ENCODE measurements around the gene HCN4. TPM values are rescaled to one million over a fixed set of nuclear protein-coding genes. Genes with fewer than 3 reads are reported as not detected.
"Not testable (repeated sequence)": the region's sequence is repeated elsewhere in the genome, so short reads cannot be mapped to it uniquely, and the experiment has no call there.

HCN4 gene
- polyA plus RNA-seq, 1 donor from 2014 or later: 4.0 TPM

DNA sequence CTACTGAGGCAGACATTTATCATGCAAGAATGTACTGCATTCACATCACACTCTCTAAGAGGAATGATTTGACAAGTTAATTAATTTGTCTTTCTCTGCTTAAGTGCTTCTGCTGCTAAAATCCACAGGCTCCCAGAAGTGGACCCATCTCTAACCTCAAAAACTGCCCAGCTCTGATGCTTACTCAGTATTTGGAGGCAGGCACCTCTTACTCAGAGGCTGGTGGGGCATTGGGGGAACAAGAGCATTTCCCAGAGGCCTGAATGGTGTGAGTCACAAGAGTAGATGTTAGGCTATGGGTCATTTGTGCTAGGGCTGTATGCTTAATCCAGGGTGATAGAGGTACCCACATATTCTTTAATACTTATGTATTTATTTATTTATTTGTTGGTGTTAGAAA, 34.4 kb upstream of the HCN4 start:
- Histone ChIP-seq H3K9me3 (ENCODE audit: low read length) (no peaks in the 10 kb centered on the region), H3K4me2 (ENCODE audit: low read length) (no peak overlapping the region)

GRCh38 chr15:73400222-73400621, 31.5 kb upstream of the HCN4 start:
- H3K4me3 ChIP-seq (ENCODE audit: low read length); H3K27ac ChIP-seq (ENCODE audit: low read length); H4K20me1 ChIP-seq (ENCODE audit: insufficient read depth); H2AFZ ChIP-seq (ENCODE audit: low read depth, low read length); H3K79me2 ChIP-seq (replicated peaks; ENCODE audit: insufficient read depth, low read length); H3K36me3 ChIP-seq (ENCODE audit: insufficient read depth, low read length); H3K9me2 ChIP-seq (ENCODE audit: insufficient read depth, low read length); H3K27me3 ChIP-seq (ENCODE audit: insufficient read depth, low read depth, low read length); H3F3A ChIP-seq (ENCODE audit: insufficient read depth, low read length, poor library complexity, severe bottlenecking); H3K9ac ChIP-seq (ENCODE audit: low read length); H3K9me3 ChIP-seq (ENCODE audit: low read length); H3K4me2 ChIP-seq (ENCODE audit: low read length): not testable (repeated sequence)

More for the DNA sequence above, 34.4 kb upstream of the HCN4 start:
- Histone ChIP-seq H3F3A (ENCODE audit: insufficient read depth, low read length, poor library complexity, severe bottlenecking) (no peaks in the 10 kb centered on the region), H3K27me3 (ENCODE audit: insufficient read depth, low read depth, low read length) (no peaks in the 10 kb centered on the region), H2AFZ (ENCODE audit: low read depth, low read length) (no peak overlapping the region), H3K4me3 (ENCODE audit: low read length) (no peak overlapping the region), H3K27ac (ENCODE audit: low read length) (no peak overlapping the region), H3K36me3 (ENCODE audit: insufficient read depth, low read length) (no peaks in the 10 kb centered on the region), H3K9ac (ENCODE audit: low read length) (no peak overlapping the region), H3K79me2 (replicated peaks; ENCODE audit: insufficient read depth, low read length) (no peaks in the 10 kb centered on the region), H3K9me2 (ENCODE audit: insufficient read depth, low read length) (no peaks in the 10 kb centered on the region), H4K20me1 (ENCODE audit: insufficient read depth) (no peaks in the 10 kb centered on the region)
- TF ChIP-seq POLR2AphosphoS5 (IDR thresholded peaks at IDR 0.05) (no peak), MXI1 (conservative IDR thresholded peaks at IDR 0.05; ENCODE audit: poor library complexity, severe bottlenecking) (no peak), CTCF (IDR thresholded peaks at IDR 0.05; ENCODE audit: poor library complexity, severe bottlenecking) (no peak), SMC3 (conservative IDR thresholded peaks at IDR 0.05; ENCODE audit: poor library complexity) (no peak), EP300 (conservative IDR thresholded peaks at IDR 0.05; ENCODE audit: poor library complexity, severe bottlenecking) (no peak), TAF1 (IDR thresholded peaks at IDR 0.05; ENCODE audit: low read depth) (no peak), EZH2 (IDR thresholded peaks at IDR 0.05; ENCODE audit: borderline replicate concordance, insufficient read depth, low read length, poor library complexity, severe bottlenecking) (no peak), RAD21 (conservative IDR thresholded peaks at IDR 0.05) (no peak)
- TF ChIP-seq, protein P1, sequence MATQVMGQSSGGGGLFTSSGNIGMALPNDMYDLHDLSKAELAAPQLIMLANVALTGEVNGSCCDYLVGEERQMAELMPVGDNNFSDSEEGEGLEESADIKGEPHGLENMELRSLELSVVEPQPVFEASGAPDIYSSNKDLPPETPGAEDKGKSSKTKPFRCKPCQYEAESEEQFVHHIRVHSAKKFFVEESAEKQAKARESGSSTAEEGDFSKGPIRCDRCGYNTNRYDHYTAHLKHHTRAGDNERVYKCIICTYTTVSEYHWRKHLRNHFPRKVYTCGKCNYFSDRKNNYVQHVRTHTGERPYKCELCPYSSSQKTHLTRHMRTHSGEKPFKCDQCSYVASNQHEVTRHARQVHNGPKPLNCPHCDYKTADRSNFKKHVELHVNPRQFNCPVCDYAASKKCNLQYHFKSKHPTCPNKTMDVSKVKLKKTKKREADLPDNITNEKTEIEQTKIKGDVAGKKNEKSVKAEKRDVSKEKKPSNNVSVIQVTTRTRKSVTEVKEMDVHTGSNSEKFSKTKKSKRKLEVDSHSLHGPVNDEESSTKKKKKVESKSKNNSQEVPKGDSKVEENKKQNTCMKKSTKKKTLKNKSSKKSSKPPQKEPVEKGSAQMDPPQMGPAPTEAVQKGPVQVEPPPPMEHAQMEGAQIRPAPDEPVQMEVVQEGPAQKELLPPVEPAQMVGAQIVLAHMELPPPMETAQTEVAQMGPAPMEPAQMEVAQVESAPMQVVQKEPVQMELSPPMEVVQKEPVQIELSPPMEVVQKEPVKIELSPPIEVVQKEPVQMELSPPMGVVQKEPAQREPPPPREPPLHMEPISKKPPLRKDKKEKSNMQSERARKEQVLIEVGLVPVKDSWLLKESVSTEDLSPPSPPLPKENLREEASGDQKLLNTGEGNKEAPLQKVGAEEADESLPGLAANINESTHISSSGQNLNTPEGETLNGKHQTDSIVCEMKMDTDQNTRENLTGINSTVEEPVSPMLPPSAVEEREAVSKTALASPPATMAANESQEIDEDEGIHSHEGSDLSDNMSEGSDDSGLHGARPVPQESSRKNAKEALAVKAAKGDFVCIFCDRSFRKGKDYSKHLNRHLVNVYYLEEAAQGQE (IDR thresholded peaks at IDR 0.05; ENCODE audit: borderline replicate concordance): no peak

DNA sequence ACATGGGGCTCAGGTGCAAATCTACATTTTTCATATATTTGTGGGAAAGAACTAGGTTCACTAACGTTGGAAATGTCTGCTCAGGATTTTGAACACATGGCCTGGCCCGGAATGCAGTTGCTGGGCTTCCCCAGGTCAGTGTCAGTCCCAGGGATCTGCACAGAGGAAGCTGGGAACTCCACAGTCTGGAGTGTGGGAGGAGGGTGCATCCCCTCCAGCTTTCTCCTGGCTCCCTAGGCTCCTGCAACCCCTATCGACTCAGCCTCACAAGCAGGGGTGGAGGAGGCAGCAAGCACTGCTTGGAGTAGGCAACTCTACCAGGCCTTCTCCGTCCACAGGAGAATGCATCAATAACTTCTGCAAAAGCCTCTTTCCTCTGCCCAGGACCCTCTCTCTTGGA, 30.1 kb upstream of the HCN4 start:
- Histone ChIP-seq H4K20me1 (ENCODE audit: insufficient read depth) (no peaks in the 10 kb centered on the region), H3K4me3 (ENCODE audit: low read length) (no peak overlapping the region), H3K27ac (ENCODE audit: low read length) (no peak overlapping the region), H3K27me3 (ENCODE audit: insufficient read depth, low read depth, low read length) (no peaks in the 10 kb centered on the region), H3K9me3 (ENCODE audit: low read length) (no peaks in the 10 kb centered on the region), H2AFZ (ENCODE audit: low read depth, low read length) (no peak overlapping the region), H3K9ac (ENCODE audit: low read length) (no peak overlapping the region), H3K79me2 (replicated peaks; ENCODE audit: insufficient read depth, low read length) (no peaks in the 10 kb centered on the region), H3K9me2 (ENCODE audit: insufficient read depth, low read length) (no peaks in the 10 kb centered on the region), H3F3A (ENCODE audit: insufficient read depth, low read length, poor library complexity, severe bottlenecking) (no peaks in the 10 kb centered on the region), H3K36me3 (ENCODE audit: insufficient read depth, low read length) (no peaks in the 10 kb centered on the region), H3K4me2 (ENCODE audit: low read length) (no peak overlapping the region)
- TF ChIP-seq RAD21 (conservative IDR thresholded peaks at IDR 0.05) (no peak), EZH2 (IDR thresholded peaks at IDR 0.05; ENCODE audit: borderline replicate concordance, insufficient read depth, low read length, poor library complexity, severe bottlenecking) (no peak), CTCF (IDR thresholded peaks at IDR 0.05; ENCODE audit: poor library complexity, severe bottlenecking) (no peak), MXI1 (conservative IDR thresholded peaks at IDR 0.05; ENCODE audit: poor library complexity, severe bottlenecking) (no peak), TAF1 (IDR thresholded peaks at IDR 0.05; ENCODE audit: low read depth) (no peak), POLR2AphosphoS5 (IDR thresholded peaks at IDR 0.05) (no peak)
- TF ChIP-seq, protein P1 (IDR thresholded peaks at IDR 0.05; ENCODE audit: borderline replicate concordance): no peak

All from neural cell (in vitro differentiated cells).